ENCODE measurements around the gene SPRY4.
A peak's percentile ranks its signal among the peaks of the same experiment; 100 is the strongest.
"Not testable (repeated sequence)": the region's sequence is repeated elsewhere in the genome, so short reads cannot be mapped to it uniquely, and the experiment has no call there.

Gene SPRY4

GRCh38 chr5:142343531-142343930 is 18.7 kb upstream of the SPRY4 start:
- TF ChIP-seq CTCF (IDR thresholded peaks at IDR 0.05; ENCODE audit: low read depth, low read length, missing control alignments), result no peak
- in situ Hi-C loops (cut with HindIII; ENCODE audit: low pct_ligation_motif_present, low sequenced_read_pairs), result no loop called here
- no peak overlapping the region for H3K4me3 ChIP-seq (ENCODE audit: low read depth, low read length)
- no peak for DNase-seq
- H3K36me3 ChIP-seq (replicated peaks), result no peaks in the 10 kb centered on the region
- no peak overlapping the region for H3K27ac ChIP-seq
- H3K27me3 ChIP-seq (replicated peaks), result no peaks in the 10 kb centered on the region

- in situ Hi-C loops (cut with HindIII; ENCODE audit: low pct_ligation_motif_present, low sequenced_read_pairs), result no loop called here
- Histone ChIP-seq H3K36me3 (replicated peaks) (no peaks in the 10 kb centered on the region), H3K27me3 (replicated peaks) (no peaks in the 10 kb centered on the region), H3K4me3 (ENCODE audit: low read depth, low read length) (no peak overlapping the region), H3K27ac (peak overlapping the region; percentile 7)
- no peak for DNase-seq
- no peak for TF ChIP-seq CTCF (IDR thresholded peaks at IDR 0.05; ENCODE audit: low read depth, low read length, missing control alignments)
These were observed 17.5 kb upstream of the SPRY4 start for GRCh38 chr5:142342128-142342981.

GRCh38 chr5:142339781-142340180 is 15.0 kb upstream of the SPRY4 start:
- H3K27ac ChIP-seq, result no peak overlapping the region
- DNase-seq, result no peak
- H3K4me3 ChIP-seq (ENCODE audit: low read depth, low read length), result no peak overlapping the region
- in situ Hi-C loops (cut with HindIII; ENCODE audit: low pct_ligation_motif_present, low sequenced_read_pairs), result no loop called here
- H3K36me3 ChIP-seq (replicated peaks), result no peaks in the 10 kb centered on the region
- H3K27me3 ChIP-seq (replicated peaks), result no peaks in the 10 kb centered on the region
- no peak for TF ChIP-seq CTCF (IDR thresholded peaks at IDR 0.05; ENCODE audit: low read depth, low read length, missing control alignments)

GRCh38 chr5:142334538-142334937 is 9.7 kb upstream of the SPRY4 start:
- no peaks in the 10 kb centered on the region for H3K27me3 ChIP-seq (replicated peaks)
- no peak overlapping the region for H3K4me3 ChIP-seq (ENCODE audit: low read depth, low read length)
- no peak overlapping the region for H3K27ac ChIP-seq
- no peak for TF ChIP-seq CTCF (IDR thresholded peaks at IDR 0.05; ENCODE audit: low read depth, low read length, missing control alignments)
- no peaks in the 10 kb centered on the region for H3K36me3 ChIP-seq (replicated peaks)
- no peak for DNase-seq
- in situ Hi-C loops (cut with HindIII; ENCODE audit: low pct_ligation_motif_present, low sequenced_read_pairs), result no loop called here

GRCh38 chr5:142333749-142334148 is 8.9 kb upstream of the SPRY4 start:
- H3K4me3 ChIP-seq (ENCODE audit: low read depth, low read length); H3K27me3 ChIP-seq (replicated peaks); H3K27ac ChIP-seq; in situ Hi-C loops (cut with HindIII; ENCODE audit: low pct_ligation_motif_present, low sequenced_read_pairs); DNase-seq; H3K36me3 ChIP-seq (replicated peaks): not testable (repeated sequence)

DNA sequence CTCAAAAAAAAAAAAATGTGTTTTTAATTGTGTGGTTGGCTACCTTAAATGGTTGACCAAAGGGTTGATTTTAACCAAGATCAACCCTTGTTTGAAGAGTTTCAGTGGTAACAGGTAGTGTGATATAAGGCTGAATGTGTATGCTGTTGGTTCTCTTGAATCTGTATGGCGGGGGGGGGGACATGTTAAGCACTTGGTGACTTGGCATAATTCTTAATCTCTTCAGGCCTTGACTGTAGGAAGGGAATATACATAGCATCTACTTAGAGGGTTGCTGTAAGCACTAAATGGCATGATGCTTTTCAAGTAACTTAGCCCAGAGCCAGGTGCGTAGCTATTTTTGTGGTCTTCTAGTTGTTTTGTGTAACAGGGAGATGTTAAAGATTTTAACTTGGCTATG is 5.6 kb upstream of the SPRY4 start:
- Histone ChIP-seq H3K27ac (no peak overlapping the region), H3K4me3 (ENCODE audit: low read depth, low read length) (no peak overlapping the region), H3K36me3 (replicated peaks) (no peaks in the 10 kb centered on the region), H3K27me3 (replicated peaks) (no peaks in the 10 kb centered on the region)
- no peak for DNase-seq
- in situ Hi-C loops (cut with HindIII; ENCODE audit: low pct_ligation_motif_present, low sequenced_read_pairs), result no loop called here
- TF ChIP-seq CTCF (IDR thresholded peaks at IDR 0.05; ENCODE audit: low read depth, low read length, missing control alignments), result no peak

Data from brain microvascular endothelial cell (primary cell).